HEK293 (cell line): Measurements from ENCODE around the gene HNRNPL.

ENCODE experiments used
- BCL11B ChIP-seq: fragments of 450-650 bp; formaldehyde crosslinking; IDR thresholded peaks from 2 replicates; pipeline ENCODE4 v1.5.1; 2016; ENCODE audit warnings: low read depth, missing biosample characterization, missing genetic modification characterization
- FEZF1 ChIP-seq: fragments of 450-650 bp; formaldehyde crosslinking; IDR thresholded peaks from 2 replicates; pipeline ENCODE4 v1.5.1; 2016; ENCODE audit warnings: missing biosample characterization, missing genetic modification characterization
- KLF17 ChIP-seq: fragments of 450-650 bp; formaldehyde crosslinking; IDR thresholded peaks from 2 replicates; pipeline ENCODE4 v1.5.1; 2016; ENCODE audit warnings: missing biosample characterization, missing genetic modification characterization
- MEIS1 ChIP-seq: sonication (generic); formaldehyde crosslinking; IDR thresholded peaks from 2 replicates; pipeline ENCODE4 v1.8.1; 2022; ENCODE audit warnings: missing genetic modification reagents, mild to moderate bottlenecking, borderline replicate concordance
- OVOL3 ChIP-seq: fragments of 450-650 bp; formaldehyde crosslinking; IDR thresholded peaks from 2 replicates; pipeline ENCODE4 v1.5.1; 2016; ENCODE audit warnings: missing biosample characterization, missing genetic modification characterization
- PATZ1 ChIP-seq: fragments of 450-650 bp; formaldehyde crosslinking; IDR thresholded peaks from 2 replicates; pipeline ENCODE4 v1.5.1; 2016; ENCODE audit warnings: missing biosample characterization, missing genetic modification characterization
- PRDM10 ChIP-seq: fragments of 450-650 bp; formaldehyde crosslinking; IDR thresholded peaks from 2 replicates; pipeline ENCODE4 v1.5.1; 2016; ENCODE audit warnings: missing biosample characterization, missing genetic modification characterization
- TSHZ1 ChIP-seq: fragments of 450-650 bp; formaldehyde crosslinking; IDR thresholded peaks from 2 replicates; pipeline ENCODE4 v1.5.1; 2016; ENCODE audit warnings: missing biosample characterization, missing genetic modification characterization, borderline replicate concordance
- YY1 ChIP-seq: fragments of 450-650 bp; formaldehyde crosslinking; IDR thresholded peaks from 2 replicates; pipeline ENCODE4 v1.5.1; 2018; ENCODE audit warnings: missing biosample characterization, missing genetic modification characterization
- ZBTB20 ChIP-seq: fragments of 450-650 bp; formaldehyde crosslinking; IDR thresholded peaks from 2 replicates; pipeline ENCODE4 v1.5.1; 2016; ENCODE audit warnings: missing biosample characterization, missing genetic modification characterization
- ZNF10 ChIP-seq: fragments of 450-650 bp; formaldehyde crosslinking; IDR thresholded peaks from 2 replicates; pipeline ENCODE4 v1.5.1; 2017; ENCODE audit warnings: missing biosample characterization, missing genetic modification characterization
- ZNF133 ChIP-seq: fragments of 450-650 bp; formaldehyde crosslinking; IDR thresholded peaks from 2 replicates; pipeline ENCODE4 v1.5.1; 2016; ENCODE audit warnings: missing biosample characterization, missing genetic modification characterization
- ZNF16 ChIP-seq: fragments of 450-650 bp; formaldehyde crosslinking; IDR thresholded peaks from 2 replicates; pipeline ENCODE4 v1.5.1; 2016; ENCODE audit warnings: low read depth, missing biosample characterization, missing genetic modification characterization
- ZNF266 ChIP-seq: fragments of 450-650 bp; formaldehyde crosslinking; IDR thresholded peaks from 2 replicates; pipeline ENCODE4 v1.5.1; 2016; ENCODE audit warnings: missing biosample characterization, missing genetic modification characterization, low read depth
- ZNF292 ChIP-seq: fragments of 450-650 bp; formaldehyde crosslinking; IDR thresholded peaks from 2 replicates; pipeline ENCODE4 v1.5.1; 2016; ENCODE audit warnings: low read depth, missing biosample characterization, missing genetic modification characterization, borderline replicate concordance
- ZNF398 ChIP-seq: fragments of 450-650 bp; formaldehyde crosslinking; IDR thresholded peaks from 2 replicates; pipeline ENCODE4 v1.5.1; 2017; ENCODE audit warnings: missing biosample characterization, missing genetic modification characterization
- ZNF404 ChIP-seq: fragments of 450-650 bp; formaldehyde crosslinking; IDR thresholded peaks from 2 replicates; pipeline ENCODE4 v1.5.1; 2017; ENCODE audit warnings: missing biosample characterization, missing genetic modification characterization
- ZNF561 ChIP-seq: fragments of 450-650 bp; IDR thresholded peaks from 2 replicates; pipeline ENCODE4 v1.5.1; 2018; ENCODE audit warnings: missing biosample characterization, missing genetic modification characterization, borderline replicate concordance
- ZNF600 ChIP-seq: fragments of 450-650 bp; formaldehyde crosslinking; IDR thresholded peaks from 2 replicates; pipeline ENCODE4 v1.5.1; 2016; ENCODE audit warnings: missing biosample characterization, missing genetic modification characterization
- ZNF624 ChIP-seq: fragments of 450-650 bp; formaldehyde crosslinking; IDR thresholded peaks from 2 replicates; pipeline ENCODE4 v1.5.1; 2017; ENCODE audit warnings: missing biosample characterization, missing genetic modification characterization
- ZNF626 ChIP-seq: fragments of 450-650 bp; sonication (Bioruptor Pico); formaldehyde crosslinking; IDR thresholded peaks from 2 replicates; pipeline ENCODE4 v1.5.1; 2018; ENCODE audit warnings: missing biosample characterization, missing genetic modification characterization, inconsistent platforms
- ZNF645 ChIP-seq: fragments of 450-650 bp; formaldehyde crosslinking; IDR thresholded peaks from 2 replicates; pipeline ENCODE4; 2016; ENCODE audit warnings: missing biosample characterization, missing genetic modification characterization

Gene HNRNPL

GRCh38 chr19:38850976-38851621 is 1.3 kb upstream of the HNRNPL start (continued):
- TF ChIP-seq PATZ1 (tag by site-specific recombination) (peak; percentile 70; the same call in 1 of the 2 replicates), MEIS1 (CRISPR knock-in tag) (no peak), ZNF626 (tag by site-specific recombination) (no peak), ZNF624 (tag by site-specific recombination) (no peak), BCL11B (tag by site-specific recombination) (peak; percentile 94), ZNF133 (tag by site-specific recombination) (0 out of 2 replicates have a peak, but pooled peaks have one; percentile 22), ZNF404 (no peak), ZNF645 (peak; percentile 44; the same call in 1 of the 2 replicates), ZNF561 (tag by site-specific recombination) (peak; percentile 7), ZNF16 (no peak), FEZF1 (0 out of 2 replicates have a peak, but pooled peaks have one; percentile 24), ZBTB20 (no peak), ZNF398 (tag by site-specific recombination) (peak; percentile 16; the same call in 1 of the 2 replicates), KLF17 (tag by site-specific recombination) (no peak), ZNF266 (tag by site-specific recombination) (peak; percentile 20), YY1 (tag by site-specific recombination) (peak; percentile 13; the same call in 1 of the 2 replicates), OVOL3 (no peak; the same call in 1 of the 2 replicates), ZNF10 (0 out of 2 replicates have a peak, but pooled peaks have one; percentile 1), ZNF600 (tag by site-specific recombination) (peak; percentile 87), TSHZ1 (tag by site-specific recombination) (0 out of 2 replicates have a peak, but pooled peaks have one; percentile 24), PRDM10 (tag by site-specific recombination) (peak; percentile 75), ZNF292 (tag by site-specific recombination) (no peak)
